ENCODE measurements around the gene CCDC85C.

The CCDC85C gene

DNA sequence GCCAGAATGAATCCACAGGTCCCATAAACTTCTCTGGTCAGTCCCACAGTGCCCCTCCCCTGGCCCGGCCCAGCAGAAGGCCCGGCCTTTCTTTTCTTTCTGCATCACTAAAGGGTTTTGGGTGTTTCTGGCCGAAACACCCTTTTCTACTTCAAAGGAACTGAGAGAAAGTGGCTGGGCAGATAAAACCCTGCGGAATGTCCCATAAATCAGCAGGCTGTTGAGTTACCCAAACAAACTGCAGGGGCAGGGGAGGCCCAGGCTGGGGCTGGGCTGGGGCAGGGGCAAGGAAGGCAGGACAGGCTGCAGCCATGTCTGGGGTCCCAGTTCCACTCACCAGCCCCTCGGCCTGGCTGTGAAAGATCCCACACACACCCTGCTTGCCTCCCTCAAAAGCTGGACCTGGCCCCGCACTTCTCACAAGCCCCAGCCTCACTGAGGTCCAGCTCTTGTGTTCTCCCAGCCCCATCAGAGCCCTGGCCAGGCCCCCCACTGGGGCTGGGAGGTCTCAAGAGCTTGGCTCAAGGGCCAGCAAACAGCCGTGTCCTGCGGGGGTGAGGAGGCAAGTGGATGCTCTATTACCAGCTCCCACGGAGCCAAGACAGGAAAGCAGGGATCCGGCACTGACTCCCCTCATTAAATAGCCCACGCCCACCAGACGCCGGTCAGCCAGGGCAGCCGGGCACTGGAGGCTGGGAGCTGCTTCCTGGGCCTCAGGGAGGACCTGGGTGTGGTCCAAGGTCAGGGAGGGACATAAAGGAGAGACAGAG lies 80.9 kb downstream of the CCDC85C start:
- no peak for DNase-seq (ENCODE audit: low read depth, low spot score)

DNA sequence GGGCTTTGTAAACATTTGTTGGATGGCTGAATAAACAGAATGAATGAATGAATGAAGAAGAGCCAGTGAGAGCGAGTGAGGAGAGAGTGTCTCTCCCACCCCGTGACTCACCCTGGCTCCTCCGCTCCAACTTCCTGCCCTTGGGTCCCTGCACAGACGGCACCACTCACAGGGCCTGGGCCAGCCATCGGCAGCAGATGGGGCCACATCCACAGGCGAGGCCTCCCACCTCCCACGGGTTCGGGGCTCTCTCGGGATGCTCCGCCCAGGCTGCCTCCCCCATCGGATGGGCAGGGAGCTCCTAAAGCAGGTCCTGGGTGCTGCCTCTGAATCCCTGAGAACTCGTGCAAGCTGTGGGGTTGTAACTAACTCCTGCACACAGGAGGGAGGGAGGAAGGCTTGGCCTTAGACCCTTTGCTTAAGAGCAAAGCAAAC lies 81.5 kb downstream of the CCDC85C start:
- no peak for DNase-seq (ENCODE audit: low read depth, low spot score)

DNA sequence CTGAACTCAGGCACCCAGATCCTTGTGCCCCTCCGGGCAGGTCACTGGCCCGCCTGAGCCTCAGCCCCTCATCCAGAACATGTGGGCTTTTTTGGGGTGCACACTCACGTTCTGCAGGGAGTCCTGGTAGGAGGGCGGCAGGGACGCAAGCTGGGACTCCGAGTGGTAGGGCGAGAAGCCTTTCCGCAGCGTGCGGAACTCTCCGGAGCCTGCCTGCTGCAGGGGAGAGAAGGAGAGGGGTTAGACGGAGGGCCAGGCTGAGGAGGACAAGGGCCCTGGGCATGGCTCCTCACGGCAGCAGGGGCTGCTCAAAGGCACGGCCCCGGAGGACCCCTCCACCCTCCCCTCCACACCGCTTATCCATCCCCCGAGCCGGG lies 82.0 kb downstream of the CCDC85C start:
- DNase-seq (ENCODE audit: low read depth, low spot score): no peak

DNA sequence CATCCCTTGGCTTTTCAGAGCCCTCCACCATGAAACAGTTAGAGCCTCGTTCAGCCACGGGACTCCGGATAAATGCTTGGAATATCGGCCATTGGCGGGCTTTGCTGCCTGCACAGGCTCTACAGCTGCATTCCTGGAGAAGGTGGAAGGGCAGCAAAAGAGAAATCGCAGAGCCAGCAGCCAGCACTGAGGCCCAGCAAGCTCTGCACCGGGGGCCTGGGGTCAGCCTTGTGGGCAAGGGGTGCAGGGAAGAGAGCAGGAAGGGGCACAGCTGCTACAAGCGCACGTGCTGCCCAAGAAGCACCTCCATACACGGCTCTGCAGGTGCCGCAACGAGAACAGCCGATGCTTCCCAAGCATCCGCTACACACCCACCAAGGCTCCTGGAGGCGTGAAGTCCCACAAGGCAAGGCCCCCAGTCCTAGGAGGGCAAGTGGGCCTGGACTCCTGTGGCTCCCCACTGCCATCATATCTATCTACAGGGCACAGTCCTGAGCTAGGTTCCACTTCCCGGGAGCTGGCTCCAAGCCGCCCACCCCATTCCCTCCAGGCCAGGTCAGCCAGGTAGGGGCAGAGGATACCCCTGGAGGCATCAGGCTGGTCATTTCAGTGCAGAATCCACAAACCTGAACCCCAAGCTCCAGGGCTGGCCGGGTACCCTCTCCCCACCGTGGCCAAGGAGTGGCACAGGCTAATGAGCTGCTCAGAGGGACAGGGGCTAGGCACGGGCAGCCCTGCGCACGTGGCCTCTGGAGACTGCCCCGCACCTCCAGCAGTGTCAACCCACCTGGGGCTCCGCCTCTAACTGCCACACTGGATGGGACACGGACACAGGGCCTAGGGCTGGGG lies 82.6 kb downstream of the CCDC85C start:
- DNase-seq (ENCODE audit: low read depth, low spot score): no peak

DNA sequence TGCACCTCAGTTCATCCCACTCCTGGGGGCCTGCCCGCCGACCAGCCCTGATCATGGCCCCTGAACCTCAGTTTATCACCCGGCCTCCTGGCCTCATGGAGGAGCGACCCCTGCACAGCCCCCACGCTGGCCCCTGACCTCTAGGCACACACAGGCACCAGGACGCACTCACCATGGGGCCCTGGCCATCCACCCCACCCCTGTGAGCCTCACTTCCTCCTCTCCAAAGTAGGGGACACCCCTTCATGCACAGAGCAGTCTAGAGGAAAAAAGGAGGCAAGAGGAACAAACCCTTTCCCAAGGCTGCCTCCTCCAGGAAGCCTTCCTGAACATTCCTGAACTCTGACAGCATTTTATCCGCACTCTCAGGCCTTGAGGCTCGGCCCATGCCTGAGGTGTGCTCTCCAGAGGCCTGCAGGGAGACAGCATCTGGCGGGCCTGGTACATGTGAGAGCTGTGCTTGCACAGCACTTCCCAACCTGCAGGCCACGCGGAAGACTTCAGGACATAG lies 83.4 kb downstream of the CCDC85C start:
- no peak for DNase-seq (ENCODE audit: low read depth, low spot score)

DNA sequence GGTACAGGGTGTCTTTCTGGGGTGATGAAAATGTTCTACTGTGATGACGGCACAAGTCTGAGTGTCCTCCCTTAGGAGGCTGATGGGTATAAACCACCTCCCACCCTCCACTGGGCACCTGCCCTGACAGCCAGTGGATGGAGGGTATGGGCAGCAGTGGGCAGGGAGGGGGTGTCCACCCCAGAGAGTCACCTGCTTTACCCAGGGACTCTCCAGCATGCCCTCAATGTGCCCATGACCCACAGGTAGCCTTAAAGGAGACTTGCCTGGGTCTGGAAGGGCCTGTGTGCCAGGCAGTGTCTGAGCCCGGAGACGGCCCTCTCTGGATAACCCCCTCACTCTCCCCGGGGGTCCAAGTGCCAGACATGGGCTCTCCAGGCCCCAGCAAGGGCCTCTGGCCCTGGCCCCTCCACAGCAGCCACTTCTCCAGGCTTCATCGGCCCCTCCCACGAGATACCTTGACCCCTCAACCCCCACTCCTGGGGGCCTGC lies 84.0 kb downstream of the CCDC85C start:
- no peak for DNase-seq (ENCODE audit: low read depth, low spot score)

DNA sequence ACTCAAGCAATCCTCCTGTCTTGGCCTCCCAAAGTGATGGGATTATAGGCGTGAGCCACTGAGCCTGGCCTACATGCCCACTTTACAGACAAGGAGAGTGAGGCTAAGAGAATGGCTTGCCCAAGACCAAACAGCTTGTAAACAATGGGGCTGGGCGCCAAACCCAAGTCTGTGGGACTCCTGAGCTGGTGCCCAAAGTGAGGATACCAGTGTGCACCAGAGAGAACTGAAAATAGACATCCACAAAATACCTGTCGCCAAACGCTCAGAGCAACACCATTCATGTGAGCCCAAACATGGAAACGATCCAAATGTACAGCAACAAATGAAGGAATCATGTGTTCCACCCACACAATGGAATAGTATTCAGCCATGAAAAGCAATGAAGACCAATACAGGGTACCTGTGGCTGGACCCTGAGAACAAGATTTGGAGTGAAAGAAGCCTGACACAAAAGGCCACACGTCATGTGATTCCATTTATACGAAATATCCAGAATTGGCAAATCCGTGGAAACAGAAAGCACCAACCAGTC lies 84.6 kb downstream of the CCDC85C start:
- DNase-seq (ENCODE audit: low read depth, low spot score): no peak

DNA sequence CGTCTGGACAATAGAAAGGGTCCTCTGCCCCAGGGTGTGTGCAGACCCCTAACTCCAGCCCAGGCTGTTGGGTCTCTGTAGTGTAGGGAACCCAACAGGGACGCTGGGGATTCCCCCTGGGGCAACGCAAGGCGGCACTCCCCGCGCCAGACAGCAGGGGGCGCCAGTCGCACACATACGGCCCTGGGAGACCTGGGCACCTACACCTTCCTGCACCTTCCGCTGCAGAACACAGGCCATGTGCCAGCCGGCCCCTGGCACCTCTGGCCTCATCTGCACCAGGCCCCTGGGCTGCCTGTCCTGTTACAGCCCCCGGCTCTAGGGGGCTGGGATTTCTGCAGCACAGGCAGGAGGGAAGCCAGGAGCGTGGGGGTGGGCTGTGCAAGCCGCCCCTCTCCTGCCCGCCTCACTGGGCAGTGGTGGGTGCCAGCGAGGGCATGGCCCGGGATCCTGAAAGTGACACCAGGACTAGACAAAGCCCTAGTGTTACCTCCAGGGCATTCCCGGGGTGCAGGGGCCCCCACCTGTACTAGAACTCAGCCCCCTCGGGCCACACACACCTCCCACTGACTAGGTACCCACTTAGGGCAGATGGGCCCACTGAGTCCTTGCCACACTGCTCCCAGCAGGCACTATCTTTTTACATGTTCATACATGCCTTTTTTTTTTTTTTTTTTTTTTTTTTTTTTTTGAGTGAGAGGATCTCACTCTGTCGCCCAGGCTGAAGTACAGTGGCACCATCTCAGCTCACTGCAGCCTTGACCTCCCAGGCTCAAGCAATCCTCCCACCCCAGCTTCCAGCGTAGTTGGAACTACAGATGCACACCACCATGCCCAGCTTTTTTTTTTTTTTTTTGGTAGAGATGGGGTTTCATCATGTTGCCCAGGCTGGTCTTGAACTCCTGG lies 85.3 kb downstream of the CCDC85C start:
- peak; percentile 53 for DNase-seq (ENCODE audit: low read depth, low spot score)

DNA sequence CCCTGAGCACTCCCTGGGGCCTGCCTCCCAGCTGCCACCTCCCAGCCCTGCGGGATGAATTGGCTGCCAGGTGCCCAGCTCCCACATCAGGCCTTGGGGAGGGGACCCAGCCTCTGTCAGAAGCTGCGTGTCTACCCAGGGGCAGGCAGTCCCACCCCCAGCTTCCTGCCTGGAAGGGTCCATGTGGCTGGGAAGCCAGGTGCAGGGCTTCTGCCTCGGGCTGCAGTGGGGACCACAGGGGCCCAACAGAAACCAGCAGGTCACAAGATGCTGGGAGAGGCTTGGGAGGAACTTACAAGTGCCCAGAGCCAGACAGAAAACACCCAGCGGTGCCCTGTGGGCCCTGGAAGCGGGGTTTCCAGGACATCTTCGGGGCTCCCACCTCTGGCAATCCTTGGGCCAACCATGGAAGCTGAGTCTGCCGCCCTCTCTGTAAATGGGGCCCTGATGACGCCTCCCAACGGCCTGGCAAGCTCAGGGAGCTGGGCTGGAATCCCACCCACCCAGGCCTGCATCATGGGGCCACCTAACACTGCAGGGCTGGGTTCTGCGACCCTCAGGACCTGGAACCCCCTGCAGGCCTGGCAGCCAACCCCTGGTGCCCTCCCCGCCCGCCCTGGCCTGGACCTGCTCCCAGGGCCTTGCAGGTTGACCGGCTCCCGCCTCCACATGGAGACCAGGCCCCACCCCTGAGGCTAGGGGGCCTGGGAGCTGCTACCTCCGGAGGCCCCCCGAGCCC lies 86.2 kb downstream of the CCDC85C start:
- DNase-seq (ENCODE audit: low read depth, low spot score): no peak

DNA sequence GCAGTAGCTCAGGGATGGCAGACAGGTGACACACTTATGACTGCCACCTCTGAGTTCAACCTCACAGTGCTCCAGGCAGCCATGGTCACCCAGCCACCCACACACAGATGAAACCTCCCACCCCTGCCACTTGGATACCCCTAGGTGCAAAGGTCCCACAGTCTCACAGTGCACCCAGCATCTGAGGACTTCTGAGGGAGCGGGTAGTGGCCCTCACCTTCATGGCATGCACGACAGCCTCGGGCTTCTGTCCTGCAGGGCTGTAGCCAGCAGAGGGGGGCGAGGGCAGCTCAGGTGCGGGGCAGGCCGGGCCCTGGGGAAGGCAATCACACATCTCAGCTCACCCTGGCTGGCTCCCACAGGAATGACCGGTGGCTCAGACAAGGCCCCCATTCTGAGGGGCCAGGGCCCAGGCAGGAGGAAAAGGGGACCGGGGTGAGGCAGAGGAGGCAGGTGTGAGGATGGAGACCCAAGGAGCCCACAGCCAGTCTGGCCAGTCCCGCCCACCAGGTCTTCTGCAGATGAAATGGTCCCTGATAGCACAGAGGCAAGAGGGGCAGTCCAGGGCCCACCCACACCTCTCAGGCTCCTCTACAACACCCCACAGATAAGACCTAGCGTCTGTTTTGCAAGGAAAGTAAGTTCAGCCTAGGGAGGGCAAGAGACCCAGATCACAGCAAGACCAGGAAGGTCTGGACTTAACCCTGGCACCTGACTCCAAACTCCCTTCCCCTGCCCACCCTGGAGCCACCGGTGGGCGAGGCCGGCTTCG lies 87.0 kb downstream of the CCDC85C start:
- DNase-seq (ENCODE audit: low read depth, low spot score): no peak

DNA sequence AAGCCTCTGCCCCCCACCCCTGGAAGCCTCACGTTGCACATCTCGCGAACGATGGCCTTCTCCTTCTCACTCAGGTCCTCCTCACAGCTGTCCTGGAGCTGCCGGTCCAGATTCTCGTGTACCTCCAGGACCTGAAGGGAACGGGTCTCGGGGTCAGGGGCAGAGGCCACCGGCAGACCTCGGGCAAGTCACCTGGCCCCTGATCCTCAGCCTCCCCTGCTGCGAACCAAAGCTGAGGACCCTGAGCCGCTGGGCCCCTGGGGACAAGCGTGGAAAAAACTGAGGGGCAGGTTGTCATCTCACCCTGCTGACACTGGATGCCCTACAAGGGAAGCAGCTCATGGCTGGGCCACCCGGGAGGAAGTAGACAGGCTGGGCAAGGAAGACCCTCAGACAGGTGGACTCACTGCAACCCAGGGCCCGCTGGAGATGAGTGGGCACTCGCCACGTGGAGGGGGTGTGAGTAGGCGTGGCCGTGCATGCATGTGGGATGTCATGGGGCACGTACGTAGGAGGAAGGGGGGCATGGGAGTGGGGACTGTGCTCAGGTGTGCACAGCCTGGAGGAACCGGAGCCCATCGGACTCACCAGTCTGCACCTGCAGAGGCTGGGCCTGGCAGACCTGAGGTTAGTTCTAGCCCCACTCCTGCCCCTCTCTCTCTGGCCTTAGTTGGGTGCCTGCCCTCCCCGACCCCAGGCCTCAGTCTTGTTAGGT lies 87.7 kb downstream of the CCDC85C start:
- DNase-seq (ENCODE audit: low read depth, low spot score): no peak

DNA sequence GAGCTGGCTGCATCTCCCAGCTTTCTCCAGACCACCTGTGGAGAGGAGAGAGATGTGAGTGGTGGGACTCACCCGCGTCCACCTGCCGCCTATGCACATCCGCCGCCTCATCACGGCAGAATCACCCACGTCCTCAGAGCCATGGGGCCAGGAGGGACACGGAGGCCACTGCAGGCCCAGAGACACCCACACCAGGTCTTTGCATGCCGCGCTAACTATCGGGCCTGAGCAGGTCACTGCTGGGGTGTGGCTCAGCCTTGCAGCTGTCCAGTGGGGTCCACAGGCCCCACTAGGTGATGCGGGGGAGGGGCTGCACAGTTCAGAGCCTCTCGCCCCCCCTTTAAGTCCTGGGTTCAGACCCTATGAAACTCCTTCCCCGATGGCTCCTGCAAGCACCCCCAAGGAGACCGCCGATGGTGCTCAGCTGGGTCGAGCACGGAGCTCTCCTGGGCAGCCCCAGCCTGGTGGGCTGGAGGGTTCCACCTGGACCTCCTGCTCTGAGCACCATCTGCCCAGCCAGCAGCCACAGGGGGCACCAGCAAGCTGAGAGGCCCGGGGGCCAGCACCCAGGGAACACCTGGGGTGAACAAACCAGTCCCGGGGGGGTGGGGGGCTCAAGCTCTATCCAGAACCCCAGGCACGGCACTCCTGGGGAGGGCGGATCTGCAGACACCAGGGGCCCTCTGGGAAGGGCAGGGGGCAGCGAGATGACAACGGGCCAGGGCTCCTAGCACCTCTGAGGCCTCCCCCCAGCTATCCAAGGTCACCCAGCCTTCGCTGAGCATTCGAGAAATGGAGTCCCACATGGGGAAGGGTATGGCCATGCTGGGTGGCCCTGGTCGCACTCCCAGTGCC lies 88.5 kb downstream of the CCDC85C start:
- DNase-seq (ENCODE audit: low read depth, low spot score): no peak

DNA sequence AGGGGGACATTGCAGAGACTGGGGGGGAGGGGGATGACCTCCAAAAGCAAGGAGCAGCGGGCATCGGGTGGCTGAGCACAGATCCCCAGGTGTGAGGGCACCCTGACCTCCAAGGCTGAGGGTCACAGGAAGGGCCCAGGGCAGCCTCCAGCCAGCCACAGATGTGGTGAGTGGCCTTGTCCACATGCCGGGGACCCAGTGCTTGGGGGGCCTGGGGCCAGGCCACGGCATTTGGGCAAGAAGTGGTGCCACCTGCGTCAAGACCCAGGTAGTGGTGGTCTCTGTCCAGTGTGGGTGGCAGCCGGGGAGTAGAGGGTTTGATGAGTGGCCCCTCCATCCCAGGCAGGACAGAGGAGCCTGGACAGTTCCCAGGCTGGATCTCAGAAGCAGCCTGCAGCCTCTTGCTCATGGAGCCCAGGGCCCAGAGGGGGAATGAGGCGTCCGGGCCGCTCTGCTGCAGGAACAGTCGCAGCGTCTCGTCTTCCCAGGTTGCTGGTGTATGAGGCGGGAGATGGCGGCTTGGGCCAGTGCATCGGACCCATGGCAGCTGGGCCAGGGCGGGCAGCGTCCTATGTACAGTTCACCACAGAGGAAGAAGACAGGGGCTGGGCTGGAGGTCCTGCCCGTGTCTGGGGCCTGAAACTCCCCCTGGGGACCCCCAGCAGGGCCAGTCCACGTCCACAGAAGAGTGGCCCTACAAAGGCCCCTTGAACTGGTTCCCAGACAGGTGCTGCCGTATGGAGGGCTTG lies 89.3 kb downstream of the CCDC85C start:
- DNase-seq (ENCODE audit: low read depth, low spot score): no peak

DNA sequence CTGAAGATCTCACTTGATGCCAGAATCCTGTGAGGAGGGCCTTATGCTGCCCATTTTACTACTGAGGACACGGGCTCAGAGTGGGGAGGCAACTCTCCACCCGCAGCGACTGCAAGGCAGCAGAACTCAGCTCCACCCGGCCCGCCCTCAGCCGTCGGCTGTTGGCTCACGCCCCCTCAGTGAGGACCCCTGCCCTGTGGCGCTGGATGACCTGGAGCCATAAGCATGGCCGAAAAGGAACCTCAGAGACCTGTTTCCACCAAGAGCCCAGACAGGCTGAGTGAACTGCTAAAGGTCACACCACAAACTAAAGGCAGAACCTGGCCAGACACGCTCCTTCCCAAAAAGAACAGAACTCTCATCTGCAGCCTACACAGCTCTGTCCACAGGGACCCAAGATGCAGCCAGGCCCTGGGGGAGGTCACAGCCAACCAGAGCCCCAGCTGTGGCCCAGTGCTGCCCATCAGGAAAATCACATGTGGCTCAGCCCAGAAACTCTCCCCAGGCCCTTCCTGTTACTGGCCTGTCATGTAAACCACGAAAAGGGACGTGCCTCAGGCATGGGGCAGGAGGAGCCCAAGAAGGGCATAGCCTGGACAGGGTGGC lies 90.0 kb downstream of the CCDC85C start:
- no peak for DNase-seq (ENCODE audit: low read depth, low spot score)

DNA sequence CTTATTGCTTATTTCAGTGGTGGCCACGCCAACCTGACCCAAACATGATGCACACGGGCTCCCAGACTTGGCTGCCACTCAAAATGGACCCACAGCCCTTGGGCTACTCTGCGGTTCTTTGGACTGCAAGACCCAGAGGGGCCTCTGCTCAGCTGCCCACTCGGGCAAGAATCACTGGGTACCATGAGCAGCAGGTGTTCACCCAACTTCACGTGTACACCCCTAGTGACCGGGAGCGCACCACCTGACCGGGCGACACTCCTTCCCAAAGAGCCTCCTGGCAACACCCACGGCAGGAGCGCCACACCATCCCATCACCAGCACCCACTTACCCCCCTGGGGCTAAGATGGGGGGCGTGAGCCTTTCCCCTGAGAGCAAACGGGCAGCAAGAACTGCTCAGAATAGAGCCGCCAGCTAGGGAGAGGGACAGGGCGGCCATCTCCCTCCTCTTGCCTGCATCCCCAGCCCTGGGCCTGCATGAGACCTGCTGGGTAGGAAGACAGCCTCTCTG lies 90.8 kb downstream of the CCDC85C start:
- DNase-seq (ENCODE audit: low read depth, low spot score): no peak

DNA sequence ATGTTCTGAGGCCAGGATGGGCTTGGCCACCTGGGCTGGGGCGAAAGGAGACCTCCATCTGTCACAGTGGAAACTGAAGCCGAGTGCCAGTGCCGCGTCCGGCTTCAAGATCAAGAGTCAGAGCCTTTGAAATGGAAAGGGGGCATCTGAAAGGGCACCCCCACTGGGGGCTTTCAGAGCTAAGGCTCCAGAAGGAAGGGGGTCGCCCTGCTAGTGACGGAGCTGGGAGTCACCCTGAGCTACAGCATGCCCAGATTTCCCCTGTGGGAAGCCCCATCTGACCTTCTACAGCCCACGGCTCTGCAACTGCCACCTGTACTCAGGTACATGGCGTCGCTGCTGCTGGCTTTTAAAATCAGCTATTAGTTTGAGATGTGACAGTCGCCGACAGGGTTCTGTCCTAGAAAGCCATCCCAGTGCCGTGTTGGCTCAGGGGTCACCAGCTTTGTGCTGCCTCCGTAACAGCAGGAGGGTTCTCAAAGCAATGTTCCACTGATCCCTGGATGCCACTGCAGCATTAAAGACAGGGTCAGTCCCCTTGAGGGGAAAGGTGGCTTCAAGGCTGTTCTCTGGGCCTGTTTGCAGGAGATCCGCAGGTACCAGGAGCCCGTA lies 91.3 kb downstream of the CCDC85C start:
- DNase-seq (ENCODE audit: low read depth, low spot score): no peak

DNA sequence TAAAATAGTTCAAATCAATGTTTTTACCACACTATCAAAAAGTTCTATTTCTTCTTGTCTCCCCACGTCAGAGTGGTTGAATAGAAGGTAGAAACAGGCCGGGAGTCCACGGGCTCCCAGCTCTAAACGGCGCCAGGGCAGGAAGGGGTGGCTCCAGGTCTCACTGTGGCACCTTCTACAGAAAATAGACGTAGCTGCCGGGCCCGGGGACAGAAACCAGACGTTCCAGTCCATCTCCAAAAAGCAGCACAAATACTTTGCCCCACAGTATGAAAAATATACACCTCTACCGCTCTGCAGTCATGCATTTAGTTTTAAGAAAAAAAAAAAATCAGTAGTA lies 91.9 kb downstream of the CCDC85C start:
- no peak for DNase-seq (ENCODE audit: low read depth, low spot score)
